PC-9 (cell line): Measurements from ENCODE around the gene PAGR1. TPM values are rescaled to one million over a fixed set of nuclear protein-coding genes. Genes with fewer than 3 reads are reported as not detected.

Experiments
- BruUV-seq: library from RNA; stranded (reverse); fragments of 400-500 nt; replicated peaks from 2 replicates; lab custom pipeline; 2021; lab: Mats Ljungman, UMichigan
- CTCF ChIA-PET: fragments of 300-600 bp; sonication (Branson Sonifier 250); formaldehyde crosslinking; loops from one replicate; lab custom pipeline; 2022; ENCODE audit warnings: antibody characterized with exemption; lab: Charles Lee
- POLR2A ChIA-PET: fragments of 300-600 bp; sonication (Branson Sonifier 250); formaldehyde crosslinking; loops from one replicate; lab custom pipeline; 2022; ENCODE audit warnings: antibody characterized with exemption; ENCODE audit not compliant: unreplicated experiment; lab: Charles Lee
- DNase-seq, 2 experiments: peaks; one replicate each; pipeline versions ENCODE4 v3.0.0 to v3.0.0-alpha.2; 2015 to 2022; ENCODE audit warnings: mixed read lengths in 1 of 2
- H2AFZ ChIP-seq: fragments of 200-600 bp; sonication (generic); 2 replicates; pipeline ENCODE4 v1.8.1; 2017; ENCODE audit warnings: antibody characterized with exemption
- H3F3A ChIP-seq: fragments of 200-600 bp; sonication (generic); 2 replicates; pipeline ENCODE4 v1.8.1; 2017; ENCODE audit warnings: antibody characterized with exemption, mild to moderate bottlenecking, low read depth; ENCODE audit not compliant: insufficient read depth
- H3K27ac ChIP-seq: fragments of 200-600 bp; sonication (generic); 2 replicates; pipeline ENCODE4 v1.6.1; 2016; ENCODE audit warnings: mixed run types
- H3K27me3 ChIP-seq: fragments of 200-600 bp; sonication (generic); 2 replicates; pipeline ENCODE4 v1.6.1; 2016; ENCODE audit warnings: low read depth, mixed run types; ENCODE audit not compliant: insufficient read depth
- H3K36me3 ChIP-seq: fragments of 200-600 bp; sonication (generic); 2 replicates; pipeline ENCODE4 v1.6.1; 2016; ENCODE audit warnings: low read depth, mixed run types
- H3K4me1 ChIP-seq: fragments of 200-600 bp; sonication (generic); replicated peaks from 2 replicates; pipeline ENCODE4 v1.6.1; 2016; ENCODE audit warnings: mixed run types; ENCODE audit not compliant: insufficient read depth
- H3K4me2 ChIP-seq: fragments of 200-600 bp; sonication (generic); 2 replicates; pipeline ENCODE4 v1.6.1; 2017; ENCODE audit warnings: mixed run types
- H3K4me3 ChIP-seq: fragments of 200-600 bp; sonication (generic); 2 replicates; pipeline ENCODE4 v1.6.1; 2016; ENCODE audit warnings: mixed run types
- H3K79me2 ChIP-seq: fragments of 200-600 bp; sonication (generic); 2 replicates; pipeline ENCODE4 v1.6.1; 2017; ENCODE audit warnings: low read depth, mixed run types
- H3K9me2 ChIP-seq: fragments of 200-600 bp; sonication (generic); 2 replicates; pipeline ENCODE4 v1.8.1; 2017; ENCODE audit warnings: mild to moderate bottlenecking; ENCODE audit not compliant: insufficient read depth
- H3K9me3 ChIP-seq: fragments of 200-600 bp; sonication (generic); 2 replicates; pipeline ENCODE4 v1.8.1; 2016; ENCODE audit warnings: low read depth; ENCODE audit not compliant: insufficient read depth
- H4K20me1 ChIP-seq: fragments of 200-600 bp; sonication (generic); 2 replicates; pipeline ENCODE4 v1.8.1; 2017; ENCODE audit not compliant: insufficient read depth
- EZH2 ChIP-seq: fragments of 200-600 bp; sonication (generic); IDR thresholded peaks from 2 replicates; pipeline ENCODE4 v1.8.0; 2017; ENCODE audit warnings: antibody characterized with exemption, low read depth
- intact Hi-C: fragments of 100-400 bp; cut with micrococcal nuclease; formaldehyde crosslinking; loops from one replicate; pipeline ENCODE4 v1.10.0; 2022; ENCODE audit not compliant: unreplicated experiment
- total RNA-seq: library from RNA; stranded (reverse); gene quantifications from 2 replicates; pipeline ENCODE4 v1.2.3, GENCODE V29; 2021
- TF ChIP-seq, protein P1 (sequence below): fragments of 200-600 bp; sonication (generic); conservative IDR thresholded peaks from 2 replicates; pipeline ENCODE4 v1.6.1; 2017; ENCODE audit warnings: mixed run types, antibody characterized with exemption, mild to moderate bottlenecking, moderate library complexity

PAGR1 gene
- total RNA-seq, 1 experiment from 2014 or later = 27.5 TPM

DNA sequence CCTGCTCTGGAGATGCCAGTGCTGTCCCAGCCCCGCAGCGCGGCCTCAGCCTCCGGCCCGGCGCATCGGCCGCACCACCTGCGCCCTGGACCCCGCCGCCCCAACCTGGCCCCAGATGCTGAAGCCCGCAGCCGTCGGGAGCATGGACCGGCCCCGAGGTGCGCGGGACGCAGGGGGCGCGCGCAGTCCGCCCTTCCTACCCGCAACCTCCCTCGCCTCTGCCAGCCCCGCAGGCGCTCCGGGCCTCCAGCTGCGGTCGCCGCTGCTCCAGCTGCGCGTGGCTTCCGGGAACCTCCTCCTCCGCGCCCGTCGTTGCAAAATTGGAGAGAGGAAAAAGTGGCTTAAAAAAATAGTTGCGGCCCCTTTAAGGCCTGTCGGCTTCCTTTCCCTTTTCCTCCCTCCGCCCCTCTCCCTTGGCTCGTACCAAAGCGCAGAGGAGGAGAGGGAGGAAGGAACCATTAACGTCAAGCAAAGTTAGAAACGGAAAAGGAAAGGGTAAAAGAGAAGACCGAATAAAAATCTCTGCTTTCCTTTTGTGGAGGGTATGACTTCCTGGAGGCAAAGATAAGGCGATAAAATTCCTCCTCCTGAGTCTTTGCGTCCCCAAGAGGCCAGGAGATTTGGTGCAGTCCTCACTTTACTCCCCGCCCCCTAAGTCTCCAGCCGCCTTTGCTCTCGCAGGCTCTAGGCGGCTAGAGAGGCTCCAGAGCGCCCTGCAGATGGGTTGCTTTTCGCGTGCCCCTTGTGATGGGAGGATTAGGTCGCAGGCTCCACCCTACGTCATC lies 47.1 kb downstream of the PAGR1 start, which contains the start of gene CDIPT:
CDIPT (minus strand) TSS at position 343 of the 785 bp plus-strand sequence. CDS start 369 bp downstream, outside the sequence.
- BruUV-seq = TSS peak; percentile 43
- H3K4me1 ChIP-seq = peaks cover 10% of the 10 kb centered on the region
- no peaks in the 10 kb centered on the region for H3F3A ChIP-seq
- H2AFZ ChIP-seq = peak within 1 kb of the TSS; percentile 92
- peak; percentile 93 to 97 for DNase-seq
- H3K79me2 ChIP-seq = peaks cover 14% of the 10 kb centered on the region
- intact Hi-C loops = loop anchor here (1.0 to 5.0 kb wide), 6 partner anchors 34 to 162 kb away; partner anchors contain the start of genes INO80E, MVP, SEZ6L2 and TAOK2
- no peak for TF ChIP-seq EZH2
- TF ChIP-seq, protein P1, sequence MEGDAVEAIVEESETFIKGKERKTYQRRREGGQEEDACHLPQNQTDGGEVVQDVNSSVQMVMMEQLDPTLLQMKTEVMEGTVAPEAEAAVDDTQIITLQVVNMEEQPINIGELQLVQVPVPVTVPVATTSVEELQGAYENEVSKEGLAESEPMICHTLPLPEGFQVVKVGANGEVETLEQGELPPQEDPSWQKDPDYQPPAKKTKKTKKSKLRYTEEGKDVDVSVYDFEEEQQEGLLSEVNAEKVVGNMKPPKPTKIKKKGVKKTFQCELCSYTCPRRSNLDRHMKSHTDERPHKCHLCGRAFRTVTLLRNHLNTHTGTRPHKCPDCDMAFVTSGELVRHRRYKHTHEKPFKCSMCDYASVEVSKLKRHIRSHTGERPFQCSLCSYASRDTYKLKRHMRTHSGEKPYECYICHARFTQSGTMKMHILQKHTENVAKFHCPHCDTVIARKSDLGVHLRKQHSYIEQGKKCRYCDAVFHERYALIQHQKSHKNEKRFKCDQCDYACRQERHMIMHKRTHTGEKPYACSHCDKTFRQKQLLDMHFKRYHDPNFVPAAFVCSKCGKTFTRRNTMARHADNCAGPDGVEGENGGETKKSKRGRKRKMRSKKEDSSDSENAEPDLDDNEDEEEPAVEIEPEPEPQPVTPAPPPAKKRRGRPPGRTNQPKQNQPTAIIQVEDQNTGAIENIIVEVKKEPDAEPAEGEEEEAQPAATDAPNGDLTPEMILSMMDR = 0 out of 2 replicates have a peak, but pooled peaks have one; percentile 35
- peak within 1 kb of the TSS; percentile 97 for H3K4me2 ChIP-seq
- H3K9me3 ChIP-seq = no peaks in the 10 kb centered on the region
- H3K4me3 ChIP-seq = peak within 1 kb of the TSS; percentile 78
- H3K36me3 ChIP-seq = no peaks in the 10 kb centered on the region
- POLR2A ChIA-PET = interaction anchor here (0.6 to 1.0 kb wide), 2 partner anchors 76 to 110 kb away, joined by 4 read pairs; no protein-coding TSS in a partner anchor
- no peaks in the 10 kb centered on the region for H3K27me3 ChIP-seq
- H3K27ac ChIP-seq = peak within 1 kb of the TSS; percentile 81
- H4K20me1 ChIP-seq = no peaks in the 10 kb centered on the region
- CTCF ChIA-PET = interaction anchor here (0.6 to 1.0 kb wide), 2 partner anchors 15 to 52 kb away, joined by 3 read pairs; no protein-coding TSS in a partner anchor
- H3K9me2 ChIP-seq = no peaks in the 10 kb centered on the region

DNA sequence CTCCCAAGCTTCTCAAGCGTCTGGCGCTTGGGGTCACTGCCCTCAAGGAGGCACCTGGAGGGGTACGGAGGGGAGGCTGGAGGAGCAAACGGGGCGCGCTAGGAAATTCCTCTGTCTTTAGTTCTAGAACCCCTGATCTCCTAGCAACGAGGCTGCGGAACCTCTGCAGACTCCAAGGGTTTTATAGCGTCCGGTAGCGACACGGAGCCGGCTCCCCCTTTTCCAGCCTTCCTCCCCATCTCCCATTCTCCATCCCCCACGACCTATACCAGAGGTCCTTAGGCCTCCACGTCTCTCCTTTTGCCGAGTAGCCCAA lies 47.7 kb downstream of the PAGR1 start:
- H4K20me1 ChIP-seq = no peaks in the 10 kb centered on the region
- no peaks in the 10 kb centered on the region for H3K36me3 ChIP-seq
- no peak overlapping the region for H2AFZ ChIP-seq
- intact Hi-C loops = loop anchor here (1.0 to 5.0 kb wide), 6 partner anchors 34 to 163 kb away; partner anchors contain the start of genes INO80E, MVP, SEZ6L2 and TAOK2
- H3K79me2 ChIP-seq = peaks cover 14% of the 10 kb centered on the region
- peak overlapping the region; percentile 78; the same call in 1 of the 2 replicates for H3K4me3 ChIP-seq
- ChIA-PET POLR2A (interaction anchor here (1.0 kb wide), 1 partner anchor 110 kb away, joined by 4 read pairs; no protein-coding TSS in a partner anchor), CTCF (interaction anchor here (0.6 to 1.0 kb wide), 2 partner anchors 15 to 52 kb away, joined by 3 read pairs; no protein-coding TSS in a partner anchor)
- no peaks in the 10 kb centered on the region for H3K9me3 ChIP-seq
- no peaks in the 10 kb centered on the region for H3K27me3 ChIP-seq
- H3K9me2 ChIP-seq = no peaks in the 10 kb centered on the region
- DNase-seq = no peak
- H3F3A ChIP-seq = no peaks in the 10 kb centered on the region
- H3K4me1 ChIP-seq = peaks cover 10% of the 10 kb centered on the region
- peak overlapping the region; percentile 97 for H3K4me2 ChIP-seq
- no peak overlapping the region for H3K27ac ChIP-seq
- no TSS peak for BruUV-seq
- TF ChIP-seq EZH2 = no peak
- TF ChIP-seq, protein P1 = no peak

DNA sequence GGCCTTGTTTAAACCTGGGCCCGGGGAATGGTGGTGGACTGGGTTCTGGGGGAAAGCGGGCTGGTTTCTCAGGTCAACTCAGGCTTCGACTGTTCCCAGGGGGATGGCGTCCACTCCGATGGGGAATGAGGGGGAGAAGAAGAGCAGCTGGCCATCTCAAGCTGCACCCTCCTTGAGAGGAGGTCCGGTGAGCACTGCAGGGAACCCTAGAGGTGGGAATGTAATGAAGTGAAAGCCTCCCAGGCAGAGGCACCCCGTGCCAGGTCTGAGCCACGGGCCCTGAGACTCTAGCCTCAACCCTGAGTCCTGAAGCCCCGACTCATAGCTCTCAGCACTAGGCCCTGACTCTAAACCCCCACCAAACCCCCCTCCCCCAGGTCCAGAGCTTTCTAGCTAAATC lies 48.3 kb downstream of the PAGR1 start:
- no peak for DNase-seq
- no peak overlapping the region for H2AFZ ChIP-seq

More for the DNA sequence above, 48.3 kb downstream of the PAGR1 start:
- Histone ChIP-seq H3K9me2 (no peaks in the 10 kb centered on the region), H3K4me2 (no peak overlapping the region), H3K4me1 (peaks cover 10% of the 10 kb centered on the region), H3F3A (no peaks in the 10 kb centered on the region), H3K4me3 (no peak overlapping the region), H3K36me3 (no peaks in the 10 kb centered on the region), H3K27ac (no peak overlapping the region), H3K79me2 (peaks cover 14% of the 10 kb centered on the region), H3K27me3 (no peaks in the 10 kb centered on the region), H3K9me3 (no peaks in the 10 kb centered on the region), H4K20me1 (no peaks in the 10 kb centered on the region)
- POLR2A ChIA-PET = interaction anchor here (0.5 kb wide), 1 partner anchor 149 kb away, joined by 9 read pairs; no protein-coding TSS in a partner anchor
- intact Hi-C loops = loop anchor here (5.0 kb wide), 1 partner anchor 33 kb away; the partner anchor contains the start of gene SEZ6L2
- TF ChIP-seq EZH2 = no peak
- TF ChIP-seq, protein P1 = no peak
- no TSS peak for BruUV-seq
- CTCF ChIA-PET = interaction anchor here (0.6 kb wide), 1 partner anchor 125 kb away, joined by 6 read pairs; no protein-coding TSS in a partner anchor
